ENCODE results near the gene CIAO1. TPM values are rescaled to one million over a fixed set of nuclear protein-coding genes. Genes with fewer than 3 reads are reported as not detected.
"Not testable (repeated sequence)": the region's sequence is repeated elsewhere in the genome, so short reads cannot be mapped to it uniquely, and the experiment has no call there.

Gene CIAO1
- total and polyA plus RNA-seq, 4 donors = 43.0 to 80.4 (median 47.0) TPM

DNA sequence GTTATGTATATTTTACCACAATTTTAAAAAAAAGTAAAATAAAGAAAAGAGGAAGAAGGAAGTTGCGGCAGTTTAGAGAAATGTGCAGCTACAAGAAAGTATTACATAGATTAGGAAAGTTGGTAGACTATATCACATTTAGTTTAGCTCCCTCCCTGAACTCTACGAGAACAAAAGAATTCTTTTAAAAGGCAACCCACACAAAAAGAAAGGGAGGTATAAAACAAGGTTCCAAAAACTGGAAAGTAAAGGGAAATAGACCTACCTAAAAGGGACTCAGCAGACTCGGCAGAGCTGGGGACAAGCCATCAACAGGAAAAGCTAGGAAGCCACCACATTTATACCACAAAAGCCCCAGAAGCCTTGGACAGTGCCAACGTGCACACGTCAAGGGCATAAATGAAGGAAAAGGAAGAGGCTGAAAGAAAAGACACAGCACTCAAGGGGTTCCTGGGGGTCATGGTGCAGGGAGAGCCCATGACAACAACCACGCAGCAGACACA lies 9.4 kb upstream of the CIAO1 start:
- no peaks in the 10 kb centered on the region for H3K27me3 ChIP-seq (ENCODE audit: control insufficient read depth in 4 of 4, insufficient read depth in 4 of 4, low read length in 3 of 4)
- H3K27ac ChIP-seq (ENCODE audit: low read depth in 1 of 2, low read length in 2 of 2) = peak overlapping the region in 1 of 2 donors; percentile 32
- H3K4me1 ChIP-seq (ENCODE audit: control insufficient read depth in 4 of 4, insufficient read depth in 4 of 4, low read length in 3 of 4) = peaks cover 16 to 55% (median 44%) of the 10 kb centered on the region in 4 donors
- TF ChIP-seq ZBTB33 (IDR thresholded peaks at IDR 0.05) (no peak), EGR1 (IDR thresholded peaks at IDR 0.05; ENCODE audit: low read depth in 2 of 2) (no peak), FOXA2 (IDR thresholded peaks at IDR 0.05) (no peak), RAD21 (IDR thresholded peaks at IDR 0.05) (no peak), RXRA (IDR thresholded peaks at IDR 0.05) (no peak), FOXA1 (IDR thresholded peaks at IDR 0.05) (no peak), HNF4G (IDR thresholded peaks at IDR 0.05) (no peak), NR2F2 (IDR thresholded peaks at IDR 0.05) (no peak), YY1 (IDR thresholded peaks at IDR 0.05) (no peak), SP1 (IDR thresholded peaks at IDR 0.05) (no peak), JUND (IDR thresholded peaks at IDR 0.05) (no peak), TAF1 (conservative IDR thresholded peaks at IDR 0.05) (no peak)
- TF ChIP-seq, protein P1, sequence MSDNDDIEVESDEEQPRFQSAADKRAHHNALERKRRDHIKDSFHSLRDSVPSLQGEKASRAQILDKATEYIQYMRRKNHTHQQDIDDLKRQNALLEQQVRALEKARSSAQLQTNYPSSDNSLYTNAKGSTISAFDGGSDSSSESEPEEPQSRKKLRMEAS (IDR thresholded peaks at IDR 0.05) = no peak
- TF ChIP-seq, protein P2, sequence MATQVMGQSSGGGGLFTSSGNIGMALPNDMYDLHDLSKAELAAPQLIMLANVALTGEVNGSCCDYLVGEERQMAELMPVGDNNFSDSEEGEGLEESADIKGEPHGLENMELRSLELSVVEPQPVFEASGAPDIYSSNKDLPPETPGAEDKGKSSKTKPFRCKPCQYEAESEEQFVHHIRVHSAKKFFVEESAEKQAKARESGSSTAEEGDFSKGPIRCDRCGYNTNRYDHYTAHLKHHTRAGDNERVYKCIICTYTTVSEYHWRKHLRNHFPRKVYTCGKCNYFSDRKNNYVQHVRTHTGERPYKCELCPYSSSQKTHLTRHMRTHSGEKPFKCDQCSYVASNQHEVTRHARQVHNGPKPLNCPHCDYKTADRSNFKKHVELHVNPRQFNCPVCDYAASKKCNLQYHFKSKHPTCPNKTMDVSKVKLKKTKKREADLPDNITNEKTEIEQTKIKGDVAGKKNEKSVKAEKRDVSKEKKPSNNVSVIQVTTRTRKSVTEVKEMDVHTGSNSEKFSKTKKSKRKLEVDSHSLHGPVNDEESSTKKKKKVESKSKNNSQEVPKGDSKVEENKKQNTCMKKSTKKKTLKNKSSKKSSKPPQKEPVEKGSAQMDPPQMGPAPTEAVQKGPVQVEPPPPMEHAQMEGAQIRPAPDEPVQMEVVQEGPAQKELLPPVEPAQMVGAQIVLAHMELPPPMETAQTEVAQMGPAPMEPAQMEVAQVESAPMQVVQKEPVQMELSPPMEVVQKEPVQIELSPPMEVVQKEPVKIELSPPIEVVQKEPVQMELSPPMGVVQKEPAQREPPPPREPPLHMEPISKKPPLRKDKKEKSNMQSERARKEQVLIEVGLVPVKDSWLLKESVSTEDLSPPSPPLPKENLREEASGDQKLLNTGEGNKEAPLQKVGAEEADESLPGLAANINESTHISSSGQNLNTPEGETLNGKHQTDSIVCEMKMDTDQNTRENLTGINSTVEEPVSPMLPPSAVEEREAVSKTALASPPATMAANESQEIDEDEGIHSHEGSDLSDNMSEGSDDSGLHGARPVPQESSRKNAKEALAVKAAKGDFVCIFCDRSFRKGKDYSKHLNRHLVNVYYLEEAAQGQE (IDR thresholded peaks at IDR 0.05) = no peak
- TF ChIP-seq, protein P3, sequence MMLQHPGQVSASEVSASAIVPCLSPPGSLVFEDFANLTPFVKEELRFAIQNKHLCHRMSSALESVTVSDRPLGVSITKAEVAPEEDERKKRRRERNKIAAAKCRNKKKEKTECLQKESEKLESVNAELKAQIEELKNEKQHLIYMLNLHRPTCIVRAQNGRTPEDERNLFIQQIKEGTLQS (IDR thresholded peaks at IDR 0.05) = no peak
- TF ChIP-seq, protein P4, sequence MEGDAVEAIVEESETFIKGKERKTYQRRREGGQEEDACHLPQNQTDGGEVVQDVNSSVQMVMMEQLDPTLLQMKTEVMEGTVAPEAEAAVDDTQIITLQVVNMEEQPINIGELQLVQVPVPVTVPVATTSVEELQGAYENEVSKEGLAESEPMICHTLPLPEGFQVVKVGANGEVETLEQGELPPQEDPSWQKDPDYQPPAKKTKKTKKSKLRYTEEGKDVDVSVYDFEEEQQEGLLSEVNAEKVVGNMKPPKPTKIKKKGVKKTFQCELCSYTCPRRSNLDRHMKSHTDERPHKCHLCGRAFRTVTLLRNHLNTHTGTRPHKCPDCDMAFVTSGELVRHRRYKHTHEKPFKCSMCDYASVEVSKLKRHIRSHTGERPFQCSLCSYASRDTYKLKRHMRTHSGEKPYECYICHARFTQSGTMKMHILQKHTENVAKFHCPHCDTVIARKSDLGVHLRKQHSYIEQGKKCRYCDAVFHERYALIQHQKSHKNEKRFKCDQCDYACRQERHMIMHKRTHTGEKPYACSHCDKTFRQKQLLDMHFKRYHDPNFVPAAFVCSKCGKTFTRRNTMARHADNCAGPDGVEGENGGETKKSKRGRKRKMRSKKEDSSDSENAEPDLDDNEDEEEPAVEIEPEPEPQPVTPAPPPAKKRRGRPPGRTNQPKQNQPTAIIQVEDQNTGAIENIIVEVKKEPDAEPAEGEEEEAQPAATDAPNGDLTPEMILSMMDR (IDR thresholded peaks at IDR 0.05; ENCODE audit: low read depth, low read length, missing input control) = no peak
- peaks cover 12 to 25% (median 21%) of the 10 kb centered on the region in 4 donors for H3K36me3 ChIP-seq (ENCODE audit: control insufficient read depth in 4 of 4, insufficient read depth in 3 of 4, low read depth in 1 of 4, low read length in 3 of 4)
- WGBS = 82% methylated on average over 6 of the region's 6 CpGs
- no peak overlapping the region for H3K9ac ChIP-seq (ENCODE audit: low read depth in 1 of 2, low read length in 2 of 2)
- no peak overlapping the region for H3K4me3 ChIP-seq (ENCODE audit: low read depth in 1 of 3, low read length in 3 of 3)
- no peak for DNase-seq (ENCODE audit: low spot score)
- H3K9me3 ChIP-seq (ENCODE audit: control insufficient read depth in 4 of 4, low read length in 3 of 4) = no peaks in the 10 kb centered on the region

DNA sequence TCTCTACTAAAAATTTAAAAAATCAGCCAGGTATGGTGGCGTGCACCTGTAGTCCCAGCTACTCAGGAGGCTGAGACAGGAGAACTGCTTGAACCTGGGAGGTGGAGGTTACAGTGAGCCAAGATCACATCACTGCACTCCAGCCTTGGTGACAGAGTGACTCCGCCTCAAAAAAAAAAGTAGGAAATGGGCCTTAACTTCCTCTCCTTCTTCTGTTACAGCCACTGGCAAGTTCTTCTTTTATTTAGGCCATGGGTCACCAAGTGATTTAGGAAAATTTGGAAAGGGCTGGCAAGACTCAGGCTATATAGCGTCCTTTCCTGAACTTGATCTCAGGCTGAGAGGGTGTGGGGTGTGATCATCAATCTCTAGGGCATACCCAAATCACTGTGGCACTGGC lies 8.3 kb upstream of the CIAO1 start:
- DNase-seq (ENCODE audit: low spot score); H3K4me3 ChIP-seq (ENCODE audit: low read depth in 1 of 3, low read length in 3 of 3); H3K9ac ChIP-seq (ENCODE audit: low read depth in 1 of 2, low read length in 2 of 2); H3K9me3 ChIP-seq (ENCODE audit: control insufficient read depth in 4 of 4, low read length in 3 of 4); H3K27me3 ChIP-seq (ENCODE audit: control insufficient read depth in 4 of 4, insufficient read depth in 4 of 4, low read length in 3 of 4): not testable (repeated sequence)
- TF ChIP-seq SP1 (IDR thresholded peaks at IDR 0.05) (peak; percentile 8), RXRA (IDR thresholded peaks at IDR 0.05) (peak in 1 of 2 donors; percentile 21)
- Histone ChIP-seq H3K27ac (ENCODE audit: low read depth in 1 of 2, low read length in 2 of 2) (peak overlapping the region; percentile 10 to 44), H3K4me1 (ENCODE audit: control insufficient read depth in 4 of 4, insufficient read depth in 4 of 4, low read length in 3 of 4) (peaks cover 18 to 56% (median 47%) of the 10 kb centered on the region in 4 donors), H3K36me3 (ENCODE audit: control insufficient read depth in 4 of 4, insufficient read depth in 3 of 4, low read depth in 1 of 4, low read length in 3 of 4) (peaks cover 7 to 19% (median 11%) of the 10 kb centered on the region in 4 donors)
- WGBS = 85% methylated on average over 3 of the region's 3 CpGs

All from liver (tissue), 9 donors.